Left ventricle myocardium superior (tissue), 1 donor: ENCODE measurements around the gene MORN5. TPM values are rescaled to one million over a fixed set of nuclear protein-coding genes. Genes with fewer than 3 reads are reported as not detected.
"Not testable (repeated sequence)": the region's sequence is repeated elsewhere in the genome, so short reads cannot be mapped to it uniquely, and the experiment has no call there.

Source experiments
- ATAC-seq: fragments of 200-7000 bp; cut with Tn5 transposase; one replicate; pipeline ENCODE4 v1.9.1; 2020; ENCODE audit warnings: mild to moderate bottlenecking, moderate library complexity
- DNase-seq: peaks from one replicate; pipeline ENCODE4 v3.0.0-alpha.2; 2020
- intact Hi-C: fragments of 100-400 bp; cut with micrococcal nuclease; formaldehyde crosslinking; loops from one replicate; pipeline ENCODE4 v1.11.0; 2022
- long read RNA-seq: library from polyadenylated mRNA; unstranded; transcript quantifications from one replicate; pipeline ENCODE4 v2.0.0, GENCODE V29; 2021
- total RNA-seq: library from RNA; stranded (reverse); fragmentation: NEBNext Ultra II Directional; extraction: Animal tissue kit (Norgen Biotek cat#: 25700); gene quantifications from one replicate; pipeline ENCODE4 v1.2.1, GENCODE V29; 2021
- donor health status: DM: no; HTN: yes; CAD: no; lungs with severe emphysema.

Gene MORN5
- not detected for total RNA-seq
- long read RNA-seq, result 0 reads

DNA sequence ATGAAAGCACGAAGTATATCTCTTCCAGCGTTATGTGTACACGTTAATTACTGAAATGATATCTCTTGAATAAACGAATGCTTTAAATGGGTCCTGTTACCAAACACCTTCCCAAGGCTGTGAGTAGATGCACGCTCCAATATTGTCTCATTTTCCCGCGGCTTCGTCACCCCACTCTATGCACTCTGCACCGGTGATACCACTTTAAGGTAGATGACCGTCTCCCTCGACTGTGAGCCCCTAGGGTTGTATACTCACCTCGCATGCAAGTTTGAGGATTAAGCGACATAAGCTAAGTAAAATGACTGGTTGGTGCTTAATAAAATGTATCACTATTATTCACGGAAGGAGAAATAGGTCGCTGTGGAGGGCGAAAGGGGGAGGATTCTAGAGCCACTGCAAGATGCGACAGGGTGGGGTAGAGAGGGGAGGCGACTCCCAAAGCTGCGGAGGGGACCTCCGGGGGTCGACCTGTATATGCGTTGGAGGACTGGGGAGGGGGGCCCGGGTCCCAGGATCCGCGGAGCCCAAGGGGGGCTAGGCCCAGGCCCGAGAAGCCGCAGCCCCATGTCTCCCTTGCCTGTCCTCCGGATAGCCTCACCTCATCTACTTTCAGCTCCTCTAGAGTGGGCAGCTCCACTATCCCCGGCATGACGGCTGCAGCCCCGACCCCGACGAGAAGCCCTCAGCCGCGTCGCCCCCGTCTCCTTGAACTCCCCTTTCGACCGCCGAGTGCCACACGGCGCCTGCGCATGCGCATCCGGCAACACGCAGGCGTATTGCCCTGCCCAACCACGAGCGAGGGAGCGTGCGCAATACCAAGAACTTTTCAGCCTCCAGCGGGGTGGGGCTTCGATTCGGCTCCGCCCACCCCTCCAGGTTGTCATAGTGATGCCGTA lies at the start of gene MORN5, which contains the start of gene NDUFA8:
Gene MORN5 (plus strand): TSS at position 883 of the 899 bp plus-strand sequence. CDS start 65 bp downstream, outside the sequence.
Gene NDUFA8 (minus strand): TSS at position 754 of the 899 bp plus-strand sequence. CDS start 102 bp downstream, at position 652.
- peak; percentile 98 for DNase-seq
- ATAC-seq, result peak; percentile 98
- intact Hi-C loops, result no loop called here

DNA sequence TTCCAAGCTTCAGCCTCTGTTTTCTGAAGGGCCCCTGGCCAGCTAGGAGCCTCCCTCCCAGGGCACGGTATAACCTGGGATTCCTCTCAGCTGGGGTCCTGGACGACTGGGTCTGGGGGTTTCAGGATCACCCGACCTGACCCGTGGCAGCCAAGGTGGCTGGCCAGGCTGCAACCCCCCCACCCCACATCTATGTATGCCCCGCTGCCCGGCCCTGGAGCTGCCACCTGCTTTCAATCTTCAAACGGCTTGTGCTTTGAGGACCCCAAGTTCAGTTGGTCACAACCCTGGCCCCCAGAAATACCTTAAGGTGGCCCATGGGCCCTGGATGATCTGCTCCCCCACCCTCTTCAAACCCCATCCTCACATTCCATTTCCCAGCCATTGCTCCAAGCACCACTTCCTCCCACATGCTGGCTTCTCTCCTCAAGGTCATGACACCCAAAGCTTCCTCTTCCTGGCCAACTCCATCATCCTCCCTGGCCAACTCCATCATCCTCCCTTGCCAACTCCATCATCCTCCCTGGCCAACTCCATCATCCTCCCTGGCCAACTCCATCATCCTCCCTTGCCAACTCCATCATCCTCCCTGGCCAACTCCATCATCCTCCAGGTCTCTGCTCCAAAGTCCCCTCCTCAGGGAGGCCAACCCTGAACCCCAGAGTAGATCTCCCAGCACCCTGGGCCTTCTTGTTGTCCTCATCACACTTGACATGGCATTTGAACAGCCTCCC lies 49.4 kb upstream of the MORN5 start:
- intact Hi-C loops, result no loop called here
- ATAC-seq, result no peak
- no peak for DNase-seq

DNA sequence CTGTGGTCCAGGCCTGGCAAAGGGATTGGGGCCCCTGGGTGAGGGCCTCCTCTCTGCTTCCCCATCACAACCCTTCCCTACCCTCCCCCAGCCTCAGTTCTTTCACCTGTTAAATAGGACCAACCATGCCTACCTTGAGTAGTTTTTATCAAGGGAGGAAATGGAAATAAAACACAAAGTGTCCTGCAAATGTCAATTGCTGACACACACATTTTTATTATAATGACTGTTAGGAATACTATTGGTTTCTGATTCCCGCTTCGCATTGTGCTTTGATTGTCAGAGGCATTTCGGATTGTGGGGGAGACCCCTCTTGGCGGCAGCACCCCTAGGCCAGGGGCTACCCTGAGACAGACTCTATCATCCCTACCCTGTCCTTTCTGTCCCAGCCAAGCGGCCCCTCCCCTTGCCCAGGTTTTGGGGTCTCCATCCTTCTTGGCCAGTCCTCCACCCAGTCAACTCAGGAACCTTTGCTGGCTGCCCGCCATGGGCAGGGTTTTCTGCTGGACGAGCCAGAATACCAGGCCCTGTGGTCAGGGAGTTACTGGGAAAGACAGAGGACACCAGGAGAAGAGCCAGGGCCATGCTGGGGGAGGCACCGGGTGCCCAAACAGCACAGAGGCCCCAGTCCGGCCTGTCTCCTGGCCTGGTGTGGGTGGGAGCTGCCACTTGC lies 48.2 kb upstream of the MORN5 start:
- ATAC-seq (no peak), DNase-seq (no peak)
- intact Hi-C loops, result no loop called here

GRCh38 chr9:122112238-122112637 lies 47.5 kb upstream of the MORN5 start:
- DNase-seq (no peak), ATAC-seq (no peak)
- intact Hi-C loops, result no loop called here

DNA sequence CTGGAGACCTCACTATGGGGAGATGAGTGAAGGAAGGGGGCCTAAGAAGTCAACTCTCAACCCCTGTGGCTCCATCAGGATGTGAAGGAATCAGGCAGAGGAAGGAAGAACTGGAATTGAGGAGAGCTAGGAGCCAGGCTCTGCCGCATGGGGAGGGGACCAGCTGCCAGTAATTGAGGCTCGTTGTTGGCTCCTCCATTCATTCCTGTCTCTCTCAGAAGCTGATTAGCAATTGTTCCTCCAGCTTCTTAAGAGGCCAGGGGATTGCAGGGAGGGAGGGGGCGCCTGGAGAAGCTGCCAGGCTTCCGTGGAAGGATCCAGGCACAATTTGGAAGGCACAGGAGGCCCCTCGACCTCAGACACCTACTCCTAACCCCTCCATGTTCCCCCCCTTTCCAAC lies 46.1 kb upstream of the MORN5 start:
- DNase-seq (no peak), ATAC-seq (no peak)
- intact Hi-C loops, result no loop called here

DNA sequence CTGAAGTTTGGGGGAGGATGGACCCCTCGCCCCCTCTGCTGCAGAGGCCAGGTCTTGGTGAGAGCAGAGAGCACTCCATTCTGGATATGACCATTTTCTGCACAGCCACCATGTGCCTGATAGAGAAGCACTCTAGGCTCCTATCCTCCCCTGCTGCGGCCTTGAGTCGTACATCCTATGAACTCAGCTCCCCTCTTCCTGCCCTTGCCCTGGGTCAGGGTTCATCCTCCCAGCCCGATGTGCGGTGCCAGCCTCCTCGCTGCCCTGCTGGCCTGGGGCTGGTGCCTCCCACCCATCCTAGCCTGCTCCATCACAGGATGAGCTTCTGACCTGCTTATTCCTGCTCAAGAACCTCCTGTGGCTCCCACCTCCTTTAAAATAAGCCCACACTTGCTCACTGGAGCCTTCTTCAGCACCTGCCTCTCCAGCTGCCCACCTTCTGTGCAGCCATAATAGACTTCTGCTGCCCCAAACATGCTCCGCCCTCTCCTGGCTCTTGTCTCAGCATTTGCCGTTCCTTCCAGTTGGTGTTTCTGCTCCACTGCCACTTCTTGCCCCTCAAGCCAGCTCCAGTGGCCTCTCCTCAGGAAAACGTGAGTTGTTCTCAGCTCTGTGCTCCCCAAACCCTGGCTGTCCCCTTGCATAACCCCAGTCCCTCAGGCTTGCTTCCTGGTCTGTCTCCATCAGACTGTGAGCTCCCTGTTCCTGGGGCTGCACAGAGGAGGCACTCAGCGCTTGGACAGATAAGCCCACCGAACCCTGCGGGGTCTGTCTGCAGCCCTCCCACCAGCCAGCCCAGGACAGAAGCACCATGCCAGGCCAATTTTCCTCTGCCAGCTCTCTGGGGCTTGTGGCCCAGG lies 44.3 kb upstream of the MORN5 start:
- ATAC-seq, result no peak
- intact Hi-C loops, result no loop called here
- no peak for DNase-seq

- DNase-seq (no peak), ATAC-seq (no peak)
- intact Hi-C loops, result no loop called here
These were observed 43.7 kb upstream of the MORN5 start for GRCh38 chr9:122116040-122116439.

DNA sequence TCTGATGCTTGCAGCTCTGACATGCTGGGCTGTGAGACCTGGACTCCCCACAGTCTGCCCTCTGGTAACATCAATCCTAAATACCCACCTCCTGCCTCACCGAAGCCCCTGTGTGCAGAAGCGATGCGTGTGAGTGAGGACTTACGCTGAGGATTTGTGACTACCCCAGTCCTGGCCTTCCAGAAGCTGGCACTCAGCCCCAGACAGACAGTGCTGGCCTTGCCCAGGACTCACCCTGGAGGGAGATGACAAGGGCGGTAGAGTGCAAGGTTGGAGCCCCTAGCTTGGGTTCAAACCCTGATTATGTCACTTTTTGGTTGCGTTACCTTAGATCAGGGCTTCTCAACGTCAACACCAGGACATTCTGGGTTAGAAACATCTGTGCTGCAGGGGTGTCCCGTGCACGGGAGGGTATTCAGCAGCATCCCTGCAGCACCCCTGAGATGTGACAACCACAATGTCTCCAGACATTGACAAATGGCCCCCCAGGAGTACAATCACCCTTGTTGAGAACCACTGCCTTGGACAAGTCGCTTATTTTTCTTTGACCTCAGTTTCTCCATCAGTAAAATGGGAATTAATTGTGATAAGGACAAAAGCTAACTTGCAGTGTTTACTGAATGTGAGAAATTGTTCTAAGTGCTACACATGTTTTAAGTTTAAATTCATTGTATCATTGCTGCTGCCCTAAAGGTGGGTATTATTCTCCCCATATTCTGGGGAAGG lies 43.1 kb upstream of the MORN5 start:
- intact Hi-C loops, result no loop called here
- no peak for DNase-seq
- ATAC-seq, result no peak

GRCh38 chr9:122117241-122117640 lies 42.5 kb upstream of the MORN5 start:
- ATAC-seq, intact Hi-C loops, DNase-seq: not testable (repeated sequence)

- ATAC-seq, result no peak
- intact Hi-C loops, result no loop called here
- no peak for DNase-seq
These were observed 41.2 kb upstream of the MORN5 start for GRCh38 chr9:122118343-122119165.

- ATAC-seq, result no peak
- intact Hi-C loops, result no loop called here
These were observed 40.6 kb upstream of the MORN5 start for GRCh38 chr9:122119166-122119521.

DNA sequence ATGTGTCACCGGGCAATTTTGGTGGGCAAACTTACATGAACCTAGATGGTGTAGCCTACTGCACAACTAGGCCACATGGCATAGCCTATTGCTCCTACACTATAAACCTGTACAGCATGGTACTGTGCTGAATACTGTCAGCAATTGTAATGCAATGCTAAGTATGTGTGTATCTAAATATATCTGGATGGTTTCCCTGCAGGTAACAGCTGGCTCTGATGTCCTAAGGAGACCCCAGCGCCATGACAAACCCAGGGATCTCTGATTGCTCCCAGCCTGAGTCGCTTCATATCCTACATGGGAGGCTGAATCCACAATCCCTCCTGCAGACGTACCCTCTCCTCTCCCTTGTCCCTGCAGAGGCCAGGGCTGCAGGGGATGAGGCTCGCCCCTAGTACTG lies 40.0 kb upstream of the MORN5 start:
- intact Hi-C loops, result no loop called here
- DNase-seq (no peak), ATAC-seq (no peak)

More at GRCh38 chr9:122119166-122119521, 40.6 kb upstream of the MORN5 start:
- DNase-seq, result no peak

DNA sequence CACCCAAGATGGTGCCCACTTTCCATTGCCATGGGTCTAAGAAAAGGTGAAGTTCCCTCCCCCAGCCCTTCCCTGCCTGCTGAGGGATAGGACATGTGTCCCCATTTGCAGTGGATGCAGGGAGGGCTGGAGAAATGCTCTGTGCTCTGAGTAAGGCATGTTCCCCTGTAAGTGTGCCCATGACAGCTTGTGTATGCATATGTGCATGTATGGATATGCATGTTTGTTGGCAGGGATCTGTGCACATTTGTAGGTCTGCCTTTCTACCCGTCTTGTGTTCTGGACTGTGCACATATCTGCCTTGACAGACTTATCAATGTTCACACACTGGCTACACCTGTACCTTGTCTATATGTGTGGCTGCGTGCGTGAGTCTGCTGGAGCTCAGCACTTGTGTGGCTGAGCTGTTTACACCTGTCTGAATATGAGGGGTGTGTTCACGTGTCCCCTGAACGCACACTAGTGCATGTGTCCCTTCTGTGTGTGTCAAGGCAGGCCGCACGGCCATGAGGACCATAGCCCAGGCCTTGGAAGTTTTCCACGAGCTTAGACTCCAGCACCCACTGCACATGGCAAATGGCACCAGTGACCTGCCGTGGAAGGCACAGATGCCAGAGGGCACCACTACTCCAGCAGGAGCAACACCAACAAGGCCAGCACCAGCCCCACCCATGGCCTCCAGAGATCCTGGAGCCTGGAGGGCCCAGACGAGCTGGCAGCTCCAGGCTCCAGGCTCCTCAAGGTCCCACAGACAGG lies 39.2 kb upstream of the MORN5 start:
- no peak for ATAC-seq
- intact Hi-C loops, result no loop called here
- DNase-seq, result no peak

DNA sequence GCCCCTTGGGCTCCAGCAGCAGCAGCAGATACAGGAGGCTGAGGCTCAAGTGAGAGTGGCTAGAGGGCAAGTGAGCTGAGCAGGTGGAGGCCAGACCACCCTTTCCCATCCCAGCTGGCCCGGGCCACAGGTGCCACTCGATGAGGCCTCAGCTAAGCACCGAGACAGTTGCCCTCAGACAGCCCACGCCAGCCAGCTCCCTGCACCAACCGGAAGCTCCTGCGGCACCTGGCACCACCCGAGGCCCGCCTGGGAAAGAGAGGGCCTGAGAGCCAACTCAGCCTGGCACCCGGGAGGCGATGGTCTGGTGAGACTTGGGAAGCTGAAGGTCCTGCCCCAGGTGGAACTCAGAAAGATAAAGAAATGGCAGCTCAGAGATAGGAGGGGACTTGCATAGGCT lies 38.3 kb upstream of the MORN5 start:
- ATAC-seq, result no peak
- intact Hi-C loops, result no loop called here
- DNase-seq, result no peak

- ATAC-seq (no peak), DNase-seq (no peak)
- intact Hi-C loops, result no loop called here
These were observed 37.8 kb upstream of the MORN5 start for GRCh38 chr9:122121931-122122330.

DNA sequence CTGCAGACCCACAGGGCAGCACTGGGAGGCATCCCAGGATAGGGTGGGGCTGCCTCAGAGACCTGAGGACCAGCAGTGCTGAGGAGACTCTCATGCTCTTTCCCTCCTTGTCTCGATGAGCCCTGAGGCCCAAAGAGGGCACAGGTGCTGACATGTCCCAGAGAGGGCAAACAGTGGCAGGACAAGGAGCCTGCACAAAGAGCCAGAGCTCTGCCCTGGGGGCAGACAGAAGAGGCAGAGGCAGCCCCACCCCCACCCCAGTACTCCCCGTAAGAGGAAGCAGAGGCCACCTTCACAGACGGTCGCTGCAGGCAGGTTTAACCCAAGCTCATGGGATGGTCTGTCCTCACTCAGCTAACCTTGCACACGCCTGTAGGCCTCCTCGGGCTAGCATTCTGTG lies 37.2 kb upstream of the MORN5 start:
- DNase-seq (no peak), ATAC-seq (no peak)
- intact Hi-C loops, result no loop called here
